Activated CD4-positive, alpha-beta T cell treated with anti-CD3 and anti-CD28 coated beads, Interleukin-10, Interleukin-2, amounts not matched to agents 100 ng/mL and 50 ng/mL, durations not matched to agents 16 hours and 8 hours (primary cell): Measurements from ENCODE around the gene KLK12.
"Not testable (repeated sequence)": the region's sequence is repeated elsewhere in the genome, so short reads cannot be mapped to it uniquely, and the experiment has no call there.

Experiments used
- DNase-seq: peaks from one replicate; pipeline ENCODE4 v3.0.0-alpha.2; 2020

Gene KLK12

GRCh38 chr19:51012661-51013190 lies 22.1 kb downstream of the KLK12 start:
- DNase-seq = no peak

GRCh38 chr19:51010066-51010795 lies 24.6 kb downstream of the KLK12 start:
- DNase-seq = no peak

- DNase-seq = no peak
These were observed 25.5 kb downstream of the KLK12 start for GRCh38 chr19:51009061-51009891.

GRCh38 chr19:51007488-51007887 lies 27.3 kb downstream of the KLK12 start:
- no peak for DNase-seq

- no peak for DNase-seq
These were observed 28.4 kb downstream of the KLK12 start for GRCh38 chr19:51006406-51006805.

GRCh38 chr19:51005248-51005647 lies 29.6 kb downstream of the KLK12 start:
- DNase-seq = no peak

- DNase-seq = no peak
These were observed 31.5 kb downstream of the KLK12 start for GRCh38 chr19:51003316-51003715.

GRCh38 chr19:51002542-51003311 lies 32.1 kb downstream of the KLK12 start:
- DNase-seq = peak; percentile 48

GRCh38 chr19:51002089-51002532 lies 32.7 kb downstream of the KLK12 start:
- DNase-seq = no peak

GRCh38 chr19:51001515-51001914 lies 33.3 kb downstream of the KLK12 start, which contains the start of gene KLK8:
TSS of gene KLK8 (minus strand) at chr19:51001604. CDS start at chr19:51001167, 437 bp downstream.
- no peak for DNase-seq

- DNase-seq = no peak
These were observed 33.8 kb downstream of the KLK12 start for GRCh38 chr19:51000981-51001380.

- no peak for DNase-seq
These were observed 34.4 kb downstream of the KLK12 start for GRCh38 chr19:51000426-51000825.

GRCh38 chr19:50998686-50999085 lies 36.1 kb downstream of the KLK12 start:
- DNase-seq = no peak

- DNase-seq = no peak
These were observed 36.7 kb downstream of the KLK12 start for GRCh38 chr19:50998061-50998460.

- no peak for DNase-seq
These were observed 40.7 kb downstream of the KLK12 start for GRCh38 chr19:50994129-50994528.

GRCh38 chr19:50992666-50993035 lies 42.2 kb downstream of the KLK12 start:
- no peak for DNase-seq

GRCh38 chr19:50984416-50984815 lies 50.4 kb downstream of the KLK12 start:
- DNase-seq = not testable (repeated sequence)

- DNase-seq = no peak
These were observed 51.0 kb downstream of the KLK12 start, which contains the start of gene KLK7 for GRCh38 chr19:50983625-50984292. TSS of gene KLK7 (minus strand) at chr19:50983917. CDS start at chr19:50982399, 1,518 bp downstream.

GRCh38 chr19:50982186-50982585 lies 52.6 kb downstream of the KLK12 start:
- no peak for DNase-seq

- no peak for DNase-seq
These were observed 53.1 kb downstream of the KLK12 start for GRCh38 chr19:50981587-50982146.

GRCh38 chr19:50980208-50980607 lies 54.6 kb downstream of the KLK12 start:
- DNase-seq = no peak

- DNase-seq = no peak
These were observed 55.0 kb downstream of the KLK12 start for GRCh38 chr19:50979758-50980157.
